Neural cell (in vitro differentiated cells): ENCODE results near the gene GGT1. TPM values are rescaled to one million over a fixed set of nuclear protein-coding genes. Genes with fewer than 3 reads are reported as not detected.
"Not testable (repeated sequence)": the region's sequence is repeated elsewhere in the genome, so short reads cannot be mapped to it uniquely, and the experiment has no call there.

ENCODE experiments used
- H2AFZ ChIP-seq: fragments of 200-600, 300-800 bp; sonication (generic), shearing (Covaris generic); 2 replicates; pipeline ENCODE4 v1.6.0; 2014; ENCODE audit warnings: low read depth, mild to moderate bottlenecking, antibody characterized with exemption, low read length, moderate library complexity
- H3F3A ChIP-seq: fragments of 200-600 bp; shearing (Covaris generic); 2 replicates; pipeline ENCODE4 v1.6.1; 2016; ENCODE audit warnings: mild to moderate bottlenecking, moderate library complexity, mixed read lengths, antibody characterized with exemption, low read length; ENCODE audit not compliant: insufficient read depth, poor library complexity, severe bottlenecking
- H3K27ac ChIP-seq: fragments of 200-600, 300-800 bp; sonication (generic), shearing (Covaris generic); 2 replicates; pipeline ENCODE4 v1.5.1; 2014; ENCODE audit warnings: mild to moderate bottlenecking, low read length, moderate library complexity
- H3K27me3 ChIP-seq: fragments of 300-800, 200-600 bp; sonication (generic), shearing (Covaris generic); 2 replicates; pipeline ENCODE4 v1.6.0; 2014; ENCODE audit warnings: mild to moderate bottlenecking, low read depth, low read length, moderate library complexity; ENCODE audit not compliant: insufficient read depth
- H3K36me3 ChIP-seq: fragments of 300-800, 200-600 bp; sonication (generic), shearing (Covaris generic); 2 replicates; pipeline ENCODE4 v1.5.1; 2014; ENCODE audit warnings: mild to moderate bottlenecking, antibody characterized with exemption, low read length, moderate library complexity; ENCODE audit not compliant: insufficient read depth
- H3K4me2 ChIP-seq: fragments of 300-800, 200-600 bp; sonication (generic), shearing (Covaris generic); 2 replicates; pipeline ENCODE4 v1.6.0; 2014; ENCODE audit warnings: mild to moderate bottlenecking, low read length
- H3K4me3 ChIP-seq: fragments of 300-800, 200-600 bp; sonication (generic), shearing (Covaris generic); 2 replicates; pipeline ENCODE4 v1.5.1; 2014; ENCODE audit warnings: mild to moderate bottlenecking, low read length, moderate library complexity
- H3K79me2 ChIP-seq: fragments of 200-600 bp; shearing (Covaris generic); replicated peaks from 2 replicates; pipeline ENCODE4 v1.6.0; 2014; ENCODE audit warnings: mild to moderate bottlenecking, low read length, moderate library complexity; ENCODE audit not compliant: insufficient read depth
- H3K9ac ChIP-seq: fragments of 300-800, 200-600 bp; sonication (generic), shearing (Covaris generic); 2 replicates; pipeline ENCODE4 v1.6.1; 2016; ENCODE audit warnings: mild to moderate bottlenecking, low read length, mixed read lengths
- H3K9me2 ChIP-seq: fragments of 200-600 bp; shearing (Covaris generic); 2 replicates; pipeline ENCODE4 v1.6.1; 2016; ENCODE audit warnings: mild to moderate bottlenecking, low read length, mixed read lengths; ENCODE audit not compliant: insufficient read depth
- H3K9me3 ChIP-seq: fragments of 200-600, 300-800 bp; sonication (generic), shearing (Covaris generic); 2 replicates; pipeline ENCODE4 v1.6.1; 2016; ENCODE audit warnings: mild to moderate bottlenecking, mixed run types, low read length, moderate library complexity, mixed read lengths
- H4K20me1 ChIP-seq: fragments of 200-600 bp; shearing (Covaris generic); 2 replicates; pipeline ENCODE4 v1.6.1; 2016; ENCODE audit warnings: mild to moderate bottlenecking, mixed run types; ENCODE audit not compliant: insufficient read depth
- CTCF ChIP-seq: fragments of 450-650 bp; IDR thresholded peaks from 2 replicates; pipeline ENCODE4 v1.5.1; 2014; ENCODE audit warnings: antibody characterized with exemption, mild to moderate bottlenecking, moderate library complexity; ENCODE audit not compliant: poor library complexity, severe bottlenecking
- EP300 ChIP-seq: fragments of 450-650 bp; conservative IDR thresholded peaks from 2 replicates; pipeline ENCODE4 v1.6.1; 2014; ENCODE audit warnings: antibody characterized with exemption, mild to moderate bottlenecking, moderate library complexity; ENCODE audit not compliant: poor library complexity, severe bottlenecking
- EZH2 ChIP-seq: fragments of 200-600, 300-800 bp; shearing (Covaris generic), sonication (generic); IDR thresholded peaks from 2 replicates; pipeline ENCODE4 v1.6.1; 2014; ENCODE audit warnings: antibody characterized with exemption, low read length, borderline replicate concordance, mild to moderate bottlenecking; ENCODE audit not compliant: insufficient read depth, poor library complexity, severe bottlenecking
- MXI1 ChIP-seq: fragments of 450-650 bp; conservative IDR thresholded peaks from 2 replicates; pipeline ENCODE4 v1.6.1; 2014; ENCODE audit warnings: antibody characterized with exemption, mild to moderate bottlenecking; ENCODE audit not compliant: poor library complexity, severe bottlenecking
- POLR2AphosphoS5 ChIP-seq: IDR thresholded peaks from 2 replicates; pipeline ENCODE4 v1.6.1; 2012
- RAD21 ChIP-seq: fragments of 450-650 bp; conservative IDR thresholded peaks from 2 replicates; pipeline ENCODE4 v1.6.1; 2014; ENCODE audit warnings: antibody characterized with exemption, mild to moderate bottlenecking, moderate library complexity
- REST ChIP-seq: IDR thresholded peaks from 2 replicates; pipeline ENCODE4 v1.6.1; 2012; ENCODE audit warnings: borderline replicate concordance
- SMC3 ChIP-seq: fragments of 450-650 bp; conservative IDR thresholded peaks from 2 replicates; pipeline ENCODE4 v1.6.1; 2014; ENCODE audit warnings: antibody characterized with exemption, mild to moderate bottlenecking, moderate library complexity; ENCODE audit not compliant: poor library complexity
- TAF1 ChIP-seq: IDR thresholded peaks from 2 replicates; pipeline ENCODE4 v1.6.1; 2012; ENCODE audit warnings: low read depth
- polyA plus RNA-seq: library from polyadenylated mRNA; depleted of rRNA; stranded (reverse); fragments of >200 nt; gene quantifications from 2 replicates; pipeline ENCODE4 v1.2.3, GENCODE V29; 2014

Gene GGT1
- polyA plus RNA-seq, 1 donor from 2014 or later: 6.4 TPM

DNA sequence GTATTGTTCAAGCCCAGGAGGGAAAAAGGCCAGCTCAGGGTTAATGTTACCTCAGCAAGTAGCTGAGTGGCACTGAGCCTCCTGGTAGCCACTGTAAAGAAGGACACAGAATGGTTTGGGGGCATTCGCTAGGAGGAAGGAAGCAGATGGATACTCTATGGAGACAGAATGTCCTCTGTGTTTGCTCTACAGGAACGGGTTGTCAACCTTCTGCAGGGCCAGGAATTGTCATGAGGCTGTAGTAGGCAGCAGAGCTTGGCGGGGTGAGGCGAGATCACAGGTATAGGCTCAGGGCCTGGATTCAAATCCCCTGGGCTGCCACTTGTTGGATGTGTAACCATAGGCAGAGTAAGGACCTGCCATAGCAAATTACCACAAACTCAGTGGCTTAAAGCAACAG, 7.1 kb upstream of the GGT1 start:
- no peaks in the 10 kb centered on the region for H4K20me1 ChIP-seq
- H3K79me2 ChIP-seq: no peaks in the 10 kb centered on the region
- H3K36me3 ChIP-seq: no peaks in the 10 kb centered on the region
- H3K9ac ChIP-seq: no peak overlapping the region
- H2AFZ ChIP-seq: no peak overlapping the region
- no peaks in the 10 kb centered on the region for H3K9me2 ChIP-seq
- TF ChIP-seq EP300: no peak
- no peak for TF ChIP-seq SMC3
- no peak for TF ChIP-seq MXI1
- TF ChIP-seq POLR2AphosphoS5: no peak
- TF ChIP-seq TAF1: no peak
- no peak for TF ChIP-seq EZH2
- TF ChIP-seq RAD21: no peak
- TF ChIP-seq REST: no peak
- no peak for TF ChIP-seq CTCF
- H3K4me3 ChIP-seq: no peak overlapping the region
- H3F3A ChIP-seq: no peaks in the 10 kb centered on the region
- H3K4me2 ChIP-seq: no peak overlapping the region
- H3K27me3 ChIP-seq: no peaks in the 10 kb centered on the region
- H3K27ac ChIP-seq: no peak overlapping the region
- no peaks in the 10 kb centered on the region for H3K9me3 ChIP-seq

GRCh38 chr22:24597076-24597475, 5.9 kb upstream of the GGT1 start:
- H3K36me3 ChIP-seq, H3K27ac ChIP-seq, H3K9me2 ChIP-seq, H3K27me3 ChIP-seq, H3K4me2 ChIP-seq, H3K9me3 ChIP-seq, H2AFZ ChIP-seq, H3K4me3 ChIP-seq, H3F3A ChIP-seq, H4K20me1 ChIP-seq, H3K79me2 ChIP-seq, H3K9ac ChIP-seq: not testable (repeated sequence)

DNA sequence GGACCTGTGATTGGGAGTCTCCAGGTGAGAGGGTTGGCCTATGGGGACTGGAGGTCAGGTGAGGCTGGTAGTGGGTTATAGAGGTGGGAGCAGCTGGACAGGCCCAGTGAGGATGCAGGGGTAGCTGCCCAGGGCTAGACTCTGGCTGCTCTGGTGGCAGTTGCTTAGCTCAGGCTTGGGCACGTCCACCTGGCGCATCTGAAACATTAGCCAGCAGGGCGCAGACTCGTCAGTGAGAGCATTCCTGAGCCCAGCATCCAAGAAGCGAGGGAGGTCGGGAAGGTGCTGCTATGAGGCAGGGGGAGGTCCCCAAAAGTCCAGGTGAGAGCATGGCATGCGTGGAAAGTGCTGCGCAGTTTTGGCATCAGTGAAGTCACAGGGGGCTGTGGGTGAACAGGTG, 3.5 kb upstream of the GGT1 start:
- Histone ChIP-seq H3K9me3 (no peaks in the 10 kb centered on the region), H3K9me2 (no peaks in the 10 kb centered on the region), H3K4me2 (no peak overlapping the region), H3K27me3 (no peaks in the 10 kb centered on the region), H2AFZ (no peak overlapping the region), H4K20me1 (no peaks in the 10 kb centered on the region), H3K9ac (no peak overlapping the region), H3F3A (no peaks in the 10 kb centered on the region), H3K27ac (no peak overlapping the region), H3K36me3 (no peaks in the 10 kb centered on the region), H3K4me3 (no peak overlapping the region), H3K79me2 (no peaks in the 10 kb centered on the region)
- TF ChIP-seq SMC3: no peak
- TF ChIP-seq REST: no peak
- TF ChIP-seq EZH2: no peak

DNA sequence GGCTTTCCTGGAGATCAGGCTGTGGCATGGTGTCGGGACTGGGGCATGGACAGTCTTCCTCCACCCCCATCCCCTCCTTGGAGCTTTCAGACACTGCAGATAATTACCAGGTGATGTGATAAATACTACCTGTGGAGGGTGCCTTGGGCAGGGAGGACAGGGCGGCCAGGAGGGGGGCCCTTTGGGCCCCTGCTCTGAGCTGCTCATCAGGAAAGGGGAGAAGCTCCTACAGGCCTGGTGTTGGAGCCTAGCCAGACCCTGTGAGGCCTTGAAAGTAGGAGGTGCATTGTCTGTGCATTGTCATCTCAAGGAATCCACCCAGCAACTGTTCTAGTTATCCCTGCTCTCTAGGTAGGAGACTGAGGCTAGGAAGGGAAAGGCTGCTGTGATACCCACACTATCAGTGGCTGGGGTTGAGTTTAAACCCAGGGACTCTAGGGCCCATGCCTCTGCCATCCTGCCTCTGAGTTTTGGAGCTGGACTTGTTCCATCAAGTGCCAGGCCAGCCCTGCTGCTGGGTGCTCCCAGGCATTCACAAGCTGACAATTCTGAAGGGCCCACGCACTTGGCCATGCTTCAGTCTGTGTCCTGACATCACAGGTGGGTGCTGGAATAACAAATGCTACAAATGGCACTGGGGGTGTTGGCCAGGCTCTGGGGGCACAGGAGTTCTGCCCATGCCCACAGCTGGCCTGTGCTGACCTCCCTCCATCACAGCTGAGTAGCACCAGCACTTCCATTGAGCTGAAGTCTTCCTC, 2.9 kb upstream of the GGT1 start:
- H3K79me2 ChIP-seq, H3K9ac ChIP-seq, H3K4me2 ChIP-seq, H3K9me2 ChIP-seq, H3K4me3 ChIP-seq, H3K9me3 ChIP-seq, H2AFZ ChIP-seq, H4K20me1 ChIP-seq, H3K27ac ChIP-seq, H3F3A ChIP-seq, H3K36me3 ChIP-seq, H3K27me3 ChIP-seq: not testable (repeated sequence)
